ENCODE measurements around the gene CREB3.

CREB3 gene

GRCh38 chr9:35725362-35725761, 7.1 kb upstream of the CREB3 start:
- no peak for DNase-seq (ENCODE audit: low read depth in 1 of 2, low spot score in 1 of 2)

GRCh38 chr9:35726931-35727330, 5.5 kb upstream of the CREB3 start:
- no peak for DNase-seq (ENCODE audit: low read depth in 1 of 2, low spot score in 1 of 2)

GRCh38 chr9:35727676-35728040, 4.8 kb upstream of the CREB3 start:
- DNase-seq (ENCODE audit: low read depth in 1 of 2, low spot score in 1 of 2), result no peak

- DNase-seq (ENCODE audit: low read depth in 1 of 2, low spot score in 1 of 2), result no peak
Observed at GRCh38 chr9:35728041-35728971, 4.2 kb upstream of the CREB3 start.

GRCh38 chr9:35729101-35729500, 3.4 kb upstream of the CREB3 start:
- no peak for DNase-seq (ENCODE audit: low read depth in 1 of 2, low spot score in 1 of 2)

GRCh38 chr9:35729700-35730485, 2.6 kb upstream of the CREB3 start:
- no peak for DNase-seq (ENCODE audit: low read depth in 1 of 2, low spot score in 1 of 2)

- no peak for DNase-seq (ENCODE audit: low read depth in 1 of 2, low spot score in 1 of 2)
Observed at GRCh38 chr9:35730486-35730854, 2.0 kb upstream of the CREB3 start.

- DNase-seq (ENCODE audit: low read depth in 1 of 2, low spot score in 1 of 2), result no peak
Observed at GRCh38 chr9:35731415-35732184, 866 bp upstream of the CREB3 start.

GRCh38 chr9:35732800-35733541, 505 bp downstream of the CREB3 start:
- no peak for DNase-seq (ENCODE audit: low read depth in 1 of 2, low spot score in 1 of 2)

GRCh38 chr9:35734096-35734495, 1.6 kb downstream of the CREB3 start:
- no peak for DNase-seq (ENCODE audit: low read depth in 1 of 2, low spot score in 1 of 2)

- DNase-seq (ENCODE audit: low read depth in 1 of 2, low spot score in 1 of 2), result peak in 1 of 2 donors; percentile 33
Observed at GRCh38 chr9:35736201-35736633, 3.8 kb downstream of the CREB3 start.

- no peak for DNase-seq (ENCODE audit: low read depth in 1 of 2, low spot score in 1 of 2)
Observed at GRCh38 chr9:35737143-35737542, 4.7 kb downstream of the CREB3 start.

GRCh38 chr9:35738186-35738585, 5.7 kb downstream of the CREB3 start:
- no peak for DNase-seq (ENCODE audit: low read depth in 1 of 2, low spot score in 1 of 2)

- DNase-seq (ENCODE audit: low read depth in 1 of 2, low spot score in 1 of 2), result no peak
Observed at GRCh38 chr9:35738924-35739323, 6.5 kb downstream of the CREB3 start.

GRCh38 chr9:35740243-35740642, 7.8 kb downstream of the CREB3 start:
- DNase-seq (ENCODE audit: low read depth in 1 of 2, low spot score in 1 of 2), result no peak

- no peak for DNase-seq (ENCODE audit: low read depth in 1 of 2, low spot score in 1 of 2)
Observed at GRCh38 chr9:35741740-35742139, 9.3 kb downstream of the CREB3 start.

- no peak for DNase-seq (ENCODE audit: low read depth in 1 of 2, low spot score in 1 of 2)
Observed at GRCh38 chr9:35743452-35743851, 11.0 kb downstream of the CREB3 start.

GRCh38 chr9:35743880-35744518, 11.5 kb downstream of the CREB3 start:
- DNase-seq (ENCODE audit: low read depth in 1 of 2, low spot score in 1 of 2), result no peak

GRCh38 chr9:35745569-35745968, 13.1 kb downstream of the CREB3 start:
- DNase-seq (ENCODE audit: low read depth in 1 of 2, low spot score in 1 of 2), result no peak

- no peak for DNase-seq (ENCODE audit: low read depth in 1 of 2, low spot score in 1 of 2)
Observed at GRCh38 chr9:35746583-35746982, 14.1 kb downstream of the CREB3 start.
